GM12878 (cell line): Measurements from ENCODE around the gene VCP. TPM values are rescaled to one million over a fixed set of nuclear protein-coding genes. Genes with fewer than 3 reads are reported as not detected.
A peak's percentile ranks its signal among the peaks of the same experiment; 100 is the strongest.

Experiments
- ATF2 ChIP-seq: IDR thresholded peaks from 2 replicates; pipeline ENCODE4 v1.6.1; 2012; ENCODE audit warnings: low read length, inconsistent platforms
- BMI1 ChIP-seq: fragments of 450-650 bp; IDR thresholded peaks from 2 replicates; pipeline ENCODE4 v1.6.1; 2016; ENCODE audit warnings: mild to moderate bottlenecking, moderate library complexity, borderline replicate concordance
- CHD1 ChIP-seq: IDR thresholded peaks from 2 replicates; pipeline ENCODE4 v1.6.1; 2012; ENCODE audit warnings: low read depth, low read length, improper control_type of control experiment
- FOS ChIP-seq: IDR thresholded peaks from 3 replicates; pipeline ENCODE4 v1.6.1; 2011; ENCODE audit warnings: borderline replicate concordance; ENCODE audit not compliant: insufficient read length; ENCODE audit errors: extremely low read depth
- HDAC2 ChIP-seq: fragments of 200-600 bp; sonication (generic); IDR thresholded peaks from 2 replicates; pipeline ENCODE4 v1.6.1; 2017
- IRF3 ChIP-seq: fragments of 450-650 bp; IDR thresholded peaks from 2 replicates; pipeline ENCODE4 v1.6.1; 2014; ENCODE audit warnings: mild to moderate bottlenecking
- KDM1A ChIP-seq: fragments of 200-600 bp; sonication (generic); IDR thresholded peaks from 2 replicates; pipeline ENCODE4 v1.6.1; 2016; ENCODE audit warnings: borderline replicate concordance
- MAX ChIP-seq: IDR thresholded peaks from 2 replicates; pipeline ENCODE4 v1.6.1; 2012; ENCODE audit warnings: low read depth, low read length, improper control_type of control experiment
- NFXL1 ChIP-seq: fragments of 450-650 bp; IDR thresholded peaks from 2 replicates; pipeline ENCODE4 v1.6.1; 2017; ENCODE audit warnings: antibody characterized with exemption, mild to moderate bottlenecking, borderline replicate concordance
- PML ChIP-seq: IDR thresholded peaks from 2 replicates; pipeline ENCODE4 v1.6.1; 2012; ENCODE audit warnings: low read length, inconsistent platforms
- POLR2AphosphoS2 ChIP-seq: IDR thresholded peaks from 2 replicates; pipeline ENCODE4 v1.6.1; 2011; ENCODE audit warnings: low read depth, mild to moderate bottlenecking, low read length, improper control_type of control experiment, moderate library complexity
- REST ChIP-seq: IDR thresholded peaks from 2 replicates; pipeline ENCODE4 v1.6.1; 2012; ENCODE audit warnings: mild to moderate bottlenecking, low read depth, low read length
- SIN3A ChIP-seq: IDR thresholded peaks from 2 replicates; pipeline ENCODE4 v1.6.1; 2012; ENCODE audit warnings: low read depth, low read length, improper control_type of control experiment
- SMAD5 ChIP-seq: IDR thresholded peaks from 2 replicates; pipeline ENCODE4 v1.6.1; 2016; ENCODE audit warnings: antibody characterized with exemption, low read depth
- SMC3 ChIP-seq: IDR thresholded peaks from 2 replicates; pipeline ENCODE4 v1.6.1; 2011; ENCODE audit warnings: low read length, improper control_type of control experiment, borderline replicate concordance
- SPI1 ChIP-seq: IDR thresholded peaks from 2 replicates; pipeline ENCODE4 v1.6.1; 2011; ENCODE audit warnings: low read depth, mild to moderate bottlenecking, low read length, moderate library complexity, borderline replicate concordance; ENCODE audit not compliant: insufficient read depth
- SUPT20H ChIP-seq: IDR thresholded peaks from 2 replicates; pipeline ENCODE4 v1.6.1; 2011; ENCODE audit warnings: low read depth, mild to moderate bottlenecking, low read length, moderate library complexity, borderline replicate concordance; ENCODE audit not compliant: control insufficient read depth
- TARDBP ChIP-seq: IDR thresholded peaks from 2 replicates; pipeline ENCODE4 v1.6.1; 2016; ENCODE audit warnings: borderline replicate concordance
- ZNF217 ChIP-seq: fragments of 450-650 bp; IDR thresholded peaks from 2 replicates; pipeline ENCODE4 v1.6.1; 2017; ENCODE audit warnings: antibody characterized with exemption, mild to moderate bottlenecking
- ZNF384 ChIP-seq: IDR thresholded peaks from 2 replicates; pipeline ENCODE4 v1.6.1; 2012; ENCODE audit warnings: low read depth, mild to moderate bottlenecking, low read length, improper control_type of control experiment, borderline replicate concordance
- ZZZ3 ChIP-seq: IDR thresholded peaks from 2 replicates; pipeline ENCODE4 v1.6.1; 2011; ENCODE audit warnings: low read depth; ENCODE audit not compliant: control insufficient read depth, insufficient read length
- polyA plus RNA-seq, 11 experiments: library from polyadenylated mRNA; depleted of rRNA in 4 of 11; unstranded in 6 of 11; stranded (reverse) in 5 of 11; fragments of >200 nt; fragmentation: Nextera tagmentation in 4 of 11; fragmentation: Illumina TruSeq in 1 of 11; extraction: Ambion mirVana in 4 of 11; extraction: Trizol in 1 of 11; gene quantifications; 1 replicate in 1 of 11; 2 replicates in 10 of 11; pipeline versions ENCODE4 v1.2.1 to v1.2.3, GENCODE V29; 2011 to 2016; ENCODE audit warnings: inconsistent platforms in 2 of 11, missing spikeins in 2 of 11, low read depth in 1 of 11
- total RNA-seq, 4 experiments: library from RNA; depleted of rRNA in 3 of 4; stranded (reverse); fragments of >200 nt in 3 of 4; fragmentation: Illumina TruSeq in 1 of 4; extraction: Trizol in 1 of 4; gene quantifications; 2 replicates each; pipeline versions ENCODE4 v1.2.1 to v1.2.3, GENCODE V29; 2013 to 2021

VCP gene
- total and polyA plus RNA-seq, 10 of the 15 experiments (the other 5 are each of a cell fraction or from before 2014, with no cell fraction given) = 7.4 to 327 (median 244) TPM

GRCh38 chr9:35079426-35080341 lies 7.3 kb upstream of the VCP start, which contains the start of gene FANCG (continued):
- TF ChIP-seq FOS (no peak), HDAC2 (no peak), SMC3 (no peak), SIN3A (peak; percentile 87), PML (peak; percentile 54; the same call in 1 of the 2 replicates), SPI1 (0 out of 2 replicates have a peak, but pooled peaks have one; percentile 42), MAX (0 out of 2 replicates have a peak, but pooled peaks have one; percentile 14), KDM1A (no peak), REST (no peak), SMAD5 (peak; percentile 76; the same call in 1 of the 2 replicates), NFXL1 (no peak), CHD1 (no peak), ZZZ3 (no peak), BMI1 (no peak), TARDBP (no peak), ATF2 (no peak), ZNF384 (peak; percentile 28; the same call in 1 of the 2 replicates), SUPT20H (no peak), POLR2AphosphoS2 (no peak), ZNF217 (no peak), IRF3 (no peak)
